ENCODE data around the gene SLC16A4. TPM values are rescaled to one million over a fixed set of nuclear protein-coding genes. Genes with fewer than 3 reads are reported as not detected.
A peak's percentile ranks its signal among the peaks of the same experiment; 100 is the strongest.
"Not testable (repeated sequence)": the region's sequence is repeated elsewhere in the genome, so short reads cannot be mapped to it uniquely, and the experiment has no call there.

Gene SLC16A4
- total RNA-seq, 1 experiment from 2014 or later = 47.6 TPM

- no peak for DNase-seq (ENCODE audit: low read depth)
These were observed 17.7 kb upstream of the SLC16A4 start for GRCh38 chr1:110408488-110408887.

GRCh38 chr1:110407260-110408210 lies 16.7 kb upstream of the SLC16A4 start, which contains the start of gene LAMTOR5:
Gene LAMTOR5, minus strand, starts transcription at chr1:110407694. Its CDS starts 74 bp downstream, at chr1:110407620.
- DNase-seq (ENCODE audit: low read depth) = peak; percentile 91

- not testable (repeated sequence) for DNase-seq (ENCODE audit: low read depth)
These were observed 15.6 kb upstream of the SLC16A4 start for GRCh38 chr1:110406407-110406806.

- no peak for DNase-seq (ENCODE audit: low read depth)
These were observed 13.6 kb upstream of the SLC16A4 start for GRCh38 chr1:110404401-110404800.

GRCh38 chr1:110403805-110404204 lies 13.0 kb upstream of the SLC16A4 start:
- DNase-seq (ENCODE audit: low read depth) = no peak

- DNase-seq (ENCODE audit: low read depth) = not testable (repeated sequence)
These were observed 5.6 kb upstream of the SLC16A4 start for GRCh38 chr1:110396259-110396958.

GRCh38 chr1:110394493-110394820 lies 3.6 kb upstream of the SLC16A4 start:
- DNase-seq (ENCODE audit: low read depth) = no peak

- peak; percentile 94 for DNase-seq (ENCODE audit: low read depth)
These were observed 3.1 kb upstream of the SLC16A4 start for GRCh38 chr1:110393691-110394492.

GRCh38 chr1:110393286-110393685 lies 2.5 kb upstream of the SLC16A4 start:
- DNase-seq (ENCODE audit: low read depth) = no peak

GRCh38 chr1:110390096-110390495 lies 730 bp downstream of the SLC16A4 start:
- peak; percentile 84 for DNase-seq (ENCODE audit: low read depth)

GRCh38 chr1:110387048-110387754 lies 3.6 kb downstream of the SLC16A4 start:
- no peak for DNase-seq (ENCODE audit: low read depth)

GRCh38 chr1:110385369-110385768 lies 5.5 kb downstream of the SLC16A4 start:
- DNase-seq (ENCODE audit: low read depth) = no peak

- DNase-seq (ENCODE audit: low read depth) = no peak
These were observed 6.1 kb downstream of the SLC16A4 start for GRCh38 chr1:110384581-110385321.

GRCh38 chr1:110383251-110383990 lies 7.4 kb downstream of the SLC16A4 start:
- no peak for DNase-seq (ENCODE audit: low read depth)

GRCh38 chr1:110380672-110381283 lies 10.0 kb downstream of the SLC16A4 start:
- DNase-seq (ENCODE audit: low read depth) = no peak

GRCh38 chr1:110375490-110375889 lies 15.3 kb downstream of the SLC16A4 start:
- DNase-seq (ENCODE audit: low read depth) = no peak

- DNase-seq (ENCODE audit: low read depth) = peak; percentile 77
These were observed 20.0 kb downstream of the SLC16A4 start for GRCh38 chr1:110370827-110371226.

GRCh38 chr1:110364221-110364620 lies 26.6 kb downstream of the SLC16A4 start:
- DNase-seq (ENCODE audit: low read depth) = no peak

GRCh38 chr1:110361856-110362255 lies 29.0 kb downstream of the SLC16A4 start:
- DNase-seq (ENCODE audit: low read depth) = no peak

All from M059J (cell line).